Prostate gland (tissue), 2 donors: Measurements from ENCODE around the gene MILR1. TPM values are rescaled to one million over a fixed set of nuclear protein-coding genes. Genes with fewer than 3 reads are reported as not detected.
"Not testable (repeated sequence)": the region's sequence is repeated elsewhere in the genome, so short reads cannot be mapped to it uniquely, and the experiment has no call there.

ENCODE experiments used
- DNase-seq: peaks from one replicate; pipeline ENCODE4 v3.0.0-alpha.2; 2019; ENCODE audit warnings: low spot score
- H3K27ac ChIP-seq, 2 donors: fragments of 200-600 bp; sonication (generic); 2 replicates each; pipeline ENCODE4 v1.5.1; 2017 to 2019
- H3K27me3 ChIP-seq: fragments of 200-600 bp; sonication (generic); replicated peaks from 2 replicates; pipeline ENCODE4 v1.5.1; 2019; ENCODE audit not compliant: insufficient read depth
- H3K36me3 ChIP-seq, 2 donors: fragments of 200-600 bp; sonication (generic); 1 replicate in 1 of 2; 2 replicates in 1 of 2; pipeline versions ENCODE4 v1.5.1 to v1.8.1; 2017 to 2019
- H3K4me1 ChIP-seq: fragments of 200-600 bp; sonication (generic); replicated peaks from 2 replicates; pipeline ENCODE4 v1.5.1; 2019
- H3K4me3 ChIP-seq, 2 donors: fragments of 200-600 bp; sonication (generic); 2 replicates each; pipeline ENCODE4 v1.5.1; 2017 to 2019
- H3K9me3 ChIP-seq: fragments of 200-600 bp; sonication (generic); 2 replicates; pipeline ENCODE4 v1.5.1; 2017
- POLR2A ChIP-seq: fragments of 450-650 bp; IDR thresholded peaks from one replicate; pipeline ENCODE4 v1.6.1; 2016; ENCODE audit warnings: antibody characterized with exemption, mild to moderate bottlenecking
- POLR2AphosphoS5 ChIP-seq: sonication (generic); formaldehyde crosslinking; IDR thresholded peaks from one replicate; pipeline ENCODE4 v1.6.1; 2017; ENCODE audit warnings: antibody characterized with exemption
- WGBS: methylation state at CpG from one replicate; pipeline ENCODE4 v1.1.5; 2018; 5-methylcytosine and 5-hydroxymethylcytosine counted together
- intact Hi-C: fragments of 100-400 bp; cut with DNase I; formaldehyde crosslinking; loops from one replicate; pipeline ENCODE4 v1.14.2; 2022
- total RNA-seq, 2 donors: library from RNA; depleted of rRNA; stranded (reverse); fragments of >200 nt; gene quantifications; one replicate each; pipeline ENCODE4 v1.1.0, GENCODE V29; 2016
- TF ChIP-seq, protein P1 (sequence below), 4 experiments: fragments of 200-600 bp in 2 of 4; fragments of 450-650 bp in 2 of 4; sonication (generic) in 2 of 4; IDR thresholded peaks; 1 replicate in 3 of 4; 2 replicates in 1 of 4; pipeline ENCODE4 v1.5.1; 2016 to 2019; ENCODE audit warnings: antibody characterized with exemption in 4 of 4, mild to moderate bottlenecking in 2 of 4, moderate library complexity in 2 of 4

MILR1 gene
- total RNA-seq, 2 donors from 2014 or later, result 0.77 to 4.3 TPM

- TF ChIP-seq, protein P1, sequence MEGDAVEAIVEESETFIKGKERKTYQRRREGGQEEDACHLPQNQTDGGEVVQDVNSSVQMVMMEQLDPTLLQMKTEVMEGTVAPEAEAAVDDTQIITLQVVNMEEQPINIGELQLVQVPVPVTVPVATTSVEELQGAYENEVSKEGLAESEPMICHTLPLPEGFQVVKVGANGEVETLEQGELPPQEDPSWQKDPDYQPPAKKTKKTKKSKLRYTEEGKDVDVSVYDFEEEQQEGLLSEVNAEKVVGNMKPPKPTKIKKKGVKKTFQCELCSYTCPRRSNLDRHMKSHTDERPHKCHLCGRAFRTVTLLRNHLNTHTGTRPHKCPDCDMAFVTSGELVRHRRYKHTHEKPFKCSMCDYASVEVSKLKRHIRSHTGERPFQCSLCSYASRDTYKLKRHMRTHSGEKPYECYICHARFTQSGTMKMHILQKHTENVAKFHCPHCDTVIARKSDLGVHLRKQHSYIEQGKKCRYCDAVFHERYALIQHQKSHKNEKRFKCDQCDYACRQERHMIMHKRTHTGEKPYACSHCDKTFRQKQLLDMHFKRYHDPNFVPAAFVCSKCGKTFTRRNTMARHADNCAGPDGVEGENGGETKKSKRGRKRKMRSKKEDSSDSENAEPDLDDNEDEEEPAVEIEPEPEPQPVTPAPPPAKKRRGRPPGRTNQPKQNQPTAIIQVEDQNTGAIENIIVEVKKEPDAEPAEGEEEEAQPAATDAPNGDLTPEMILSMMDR (IDR thresholded peaks at IDR 0.05), result no peak
- Histone ChIP-seq H3K27me3 (no peaks in the 10 kb centered on the region), H3K27ac (no peak overlapping the region), H3K9me3 (no peaks in the 10 kb centered on the region), H3K4me3 (no peak overlapping the region), H3K4me1 (no peaks in the 10 kb centered on the region), H3K36me3 (no peaks in the 10 kb centered on the region)
- intact Hi-C loops, result no loop called here
- no peak for DNase-seq
- 80% methylated on average over 3 of the region's 3 CpGs for WGBS
Measured at GRCh38 chr17:64425191-64425590, 23.7 kb upstream of the MILR1 start.

DNA sequence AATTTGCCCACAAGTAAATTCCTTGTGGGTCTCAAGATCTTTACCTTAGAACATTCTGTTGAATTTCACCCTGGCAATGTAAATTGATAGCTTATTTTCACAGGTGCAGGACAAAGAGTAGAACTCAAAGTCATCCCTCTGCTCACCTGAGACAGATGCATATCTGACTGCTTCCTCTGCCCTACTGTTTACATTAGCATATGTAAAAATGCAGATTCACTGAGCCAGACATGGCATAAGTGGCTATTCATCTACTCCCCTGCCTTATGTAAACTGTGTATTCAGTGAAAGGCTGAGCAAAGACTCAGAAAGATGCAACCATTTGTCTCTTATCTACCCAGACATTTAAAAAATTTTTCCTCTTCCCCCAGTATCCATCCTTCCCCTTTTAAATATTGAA lies 22.3 kb upstream of the MILR1 start:
- Histone ChIP-seq H3K36me3 (no peaks in the 10 kb centered on the region), H3K4me3 (no peak overlapping the region), H3K27ac (no peak overlapping the region), H3K4me1 (no peaks in the 10 kb centered on the region), H3K27me3 (no peaks in the 10 kb centered on the region), H3K9me3 (no peaks in the 10 kb centered on the region)
- TF ChIP-seq, protein P1 (IDR thresholded peaks at IDR 0.05), result no peak
- no peak for TF ChIP-seq POLR2A
- no peak for TF ChIP-seq POLR2AphosphoS5
- no peak for DNase-seq
- intact Hi-C loops, result no loop called here

- no peaks in the 10 kb centered on the region for H3K27me3 ChIP-seq
- H3K27ac ChIP-seq, result no peak overlapping the region
- 84% methylated on average over 1 of the region's 1 CpG for WGBS
- TF ChIP-seq POLR2AphosphoS5, result no peak
- TF ChIP-seq, protein P1 (IDR thresholded peaks at IDR 0.05), result no peak
- TF ChIP-seq POLR2A, result no peak
- no peaks in the 10 kb centered on the region for H3K4me1 ChIP-seq
- no peaks in the 10 kb centered on the region for H3K9me3 ChIP-seq
- intact Hi-C loops, result no loop called here
- no peaks in the 10 kb centered on the region for H3K36me3 ChIP-seq
- no peak for DNase-seq
- no peak overlapping the region for H3K4me3 ChIP-seq
Measured at GRCh38 chr17:64428406-64428805, 20.5 kb upstream of the MILR1 start.

GRCh38 chr17:64430036-64430435 lies 18.9 kb upstream of the MILR1 start:
- H3K27ac ChIP-seq, H3K27me3 ChIP-seq, DNase-seq, H3K4me3 ChIP-seq, H3K9me3 ChIP-seq, H3K36me3 ChIP-seq, H3K4me1 ChIP-seq, intact Hi-C loops: not testable (repeated sequence)
- WGBS, result 98% methylated on average over 2 of the region's 2 CpGs

DNA sequence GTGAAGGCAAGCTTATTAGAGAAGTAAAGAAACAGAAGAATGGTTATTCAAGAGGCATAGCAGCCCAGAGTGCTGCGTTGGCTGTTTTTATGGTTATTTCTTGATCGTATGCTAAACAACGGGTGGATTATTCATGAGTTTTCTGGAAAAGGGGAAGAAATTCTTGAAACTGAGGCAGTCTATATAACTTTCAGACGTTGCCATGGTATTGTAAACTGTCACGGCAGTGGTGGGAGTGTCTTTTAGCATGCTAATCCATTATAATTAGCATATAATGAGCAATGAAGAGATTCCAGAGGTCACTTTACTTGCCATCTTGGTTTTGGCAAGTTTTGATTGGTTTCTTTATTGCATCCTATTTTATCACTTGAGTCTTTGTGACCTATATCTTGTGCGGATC lies 17.4 kb upstream of the MILR1 start:
- Histone ChIP-seq H3K4me3 (no peak overlapping the region), H3K36me3 (no peaks in the 10 kb centered on the region), H3K27me3 (no peaks in the 10 kb centered on the region), H3K9me3 (no peaks in the 10 kb centered on the region), H3K27ac (no peak overlapping the region), H3K4me1 (no peaks in the 10 kb centered on the region)
- no peak for DNase-seq
- TF ChIP-seq POLR2A, result no peak
- no peak for TF ChIP-seq POLR2AphosphoS5
- TF ChIP-seq, protein P1 (IDR thresholded peaks at IDR 0.05), result no peak
- 81% methylated on average over 6 of the region's 6 CpGs for WGBS
- intact Hi-C loops, result no loop called here
